ENCODE results near the gene IMMT.
"Not testable (repeated sequence)": the region's sequence is repeated elsewhere in the genome, so short reads cannot be mapped to it uniquely, and the experiment has no call there.

IMMT gene

GRCh38 chr2:86226070-86226469, 30.8 kb upstream of the IMMT start:
- no peak for DNase-seq (ENCODE audit: low read depth)

- DNase-seq (ENCODE audit: low read depth): no peak
Measured at GRCh38 chr2:86225581-86225980, 30.3 kb upstream of the IMMT start.

DNA sequence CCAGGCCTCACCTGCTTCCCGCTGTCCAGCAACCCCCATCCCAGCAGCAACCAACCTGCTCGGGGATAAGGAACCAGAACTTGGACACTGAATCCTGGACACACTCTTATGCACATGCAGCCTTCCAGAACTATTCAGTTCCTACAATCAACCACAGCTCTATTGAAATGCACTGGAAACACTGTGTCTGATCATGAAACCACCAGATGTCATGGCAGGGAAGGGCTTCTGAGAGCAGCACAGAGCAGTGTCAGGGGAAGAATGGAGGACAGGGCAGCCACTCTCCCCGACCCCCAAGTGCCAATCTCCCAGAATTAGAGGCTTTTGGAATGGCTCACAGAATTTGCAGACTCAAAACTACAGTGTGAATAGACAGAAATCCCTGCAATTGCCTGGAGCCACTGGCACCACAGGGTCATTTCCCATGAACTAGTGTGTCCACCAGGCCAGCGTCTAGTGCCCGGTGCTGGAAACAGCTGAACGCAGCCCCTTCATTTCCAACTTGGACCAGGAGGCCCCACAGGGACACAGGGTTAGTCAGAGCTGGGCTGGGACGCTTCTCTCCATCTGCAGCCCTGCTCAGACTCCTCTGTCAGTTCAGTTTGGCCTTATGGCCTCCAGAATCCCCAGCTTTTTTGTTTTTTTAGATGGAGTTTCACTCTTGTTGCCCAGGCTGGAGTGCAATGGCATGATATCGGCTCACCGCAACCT, 29.5 kb upstream of the IMMT start:
- no peak for DNase-seq (ENCODE audit: low read depth)

DNA sequence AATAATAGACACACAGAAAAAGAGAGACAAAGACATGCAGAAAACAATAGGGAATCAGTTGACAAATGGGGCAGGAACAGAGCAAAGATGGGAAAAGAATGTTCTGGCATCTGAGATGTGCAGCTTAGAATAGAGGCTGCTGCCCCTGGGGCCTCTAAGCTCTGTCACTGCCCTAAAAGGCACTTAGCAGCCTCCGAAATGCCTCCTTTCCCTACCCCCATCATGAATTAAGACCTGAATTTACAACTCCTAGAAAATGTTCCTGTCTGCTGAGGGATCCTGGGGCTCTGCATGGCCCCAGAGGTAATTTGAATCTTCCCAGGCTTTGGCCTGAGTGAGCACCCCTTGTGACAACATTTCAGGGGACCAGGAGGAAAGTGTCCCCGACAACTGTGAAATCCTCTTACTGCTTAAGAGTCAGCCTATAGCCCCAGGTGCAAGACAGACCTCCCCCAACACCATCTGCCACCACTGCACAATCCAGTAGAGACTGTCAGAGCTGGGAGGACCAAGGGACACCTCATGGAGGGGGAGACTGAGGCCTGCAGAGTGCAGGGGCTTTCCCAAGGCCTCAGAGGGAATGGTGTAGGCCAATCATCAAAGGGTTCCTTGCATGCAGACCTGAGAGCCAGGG, 28.8 kb upstream of the IMMT start:
- no peak for DNase-seq (ENCODE audit: low read depth)

- no peak for DNase-seq (ENCODE audit: low read depth)
Measured at GRCh38 chr2:86223140-86223926, 28.1 kb upstream of the IMMT start.

GRCh38 chr2:86221066-86221684, 25.9 kb upstream of the IMMT start:
- peak; percentile 15 for DNase-seq (ENCODE audit: low read depth)

GRCh38 chr2:86219896-86220295, 24.6 kb upstream of the IMMT start:
- DNase-seq (ENCODE audit: low read depth): no peak

GRCh38 chr2:86218124-86218523, 22.9 kb upstream of the IMMT start:
- DNase-seq (ENCODE audit: low read depth): no peak

GRCh38 chr2:86216575-86217555, 21.6 kb upstream of the IMMT start:
- DNase-seq (ENCODE audit: low read depth): no peak

DNA sequence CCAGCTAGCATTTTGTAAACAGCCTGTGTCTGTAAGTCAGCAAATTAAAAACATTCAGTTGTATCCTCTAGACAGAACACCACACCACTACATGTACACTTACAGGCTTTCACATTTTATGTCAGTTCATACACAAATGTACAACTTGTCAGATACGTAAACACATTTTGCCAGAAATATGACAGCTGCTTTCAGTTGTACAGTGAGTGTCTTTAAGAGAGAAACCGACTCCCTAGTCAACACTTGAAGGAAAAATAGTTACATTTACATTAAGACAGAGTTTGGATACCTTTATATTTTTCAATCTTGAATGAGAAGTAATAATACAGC, 19.2 kb upstream of the IMMT start:
- DNase-seq (ENCODE audit: low read depth): no peak

GRCh38 chr2:86213699-86214502, 18.6 kb upstream of the IMMT start:
- no peak for DNase-seq (ENCODE audit: low read depth)

GRCh38 chr2:86213056-86213455, 17.8 kb upstream of the IMMT start:
- no peak for DNase-seq (ENCODE audit: low read depth)

DNA sequence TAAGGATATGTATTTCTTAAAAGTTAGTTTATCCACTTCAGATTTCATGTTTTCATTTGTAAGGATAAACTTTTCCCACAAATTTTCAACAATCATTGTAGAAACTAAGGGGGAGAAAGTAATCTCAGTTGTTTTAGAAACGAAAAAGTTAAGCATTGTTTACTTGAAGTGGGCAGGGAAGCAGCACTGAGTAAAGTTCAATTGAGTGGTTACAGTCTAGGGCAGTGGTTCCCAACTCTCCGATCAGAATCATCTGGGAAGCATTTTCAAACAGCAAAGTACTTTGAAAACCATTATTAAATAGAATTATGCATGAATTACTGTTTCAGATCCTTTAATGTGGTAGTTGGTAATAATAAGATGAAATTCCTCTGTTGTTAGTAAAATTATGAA, 16.5 kb upstream of the IMMT start:
- no peak for DNase-seq (ENCODE audit: low read depth)

- DNase-seq (ENCODE audit: low read depth): no peak
Measured at GRCh38 chr2:86211033-86211795, 16.0 kb upstream of the IMMT start.

DNA sequence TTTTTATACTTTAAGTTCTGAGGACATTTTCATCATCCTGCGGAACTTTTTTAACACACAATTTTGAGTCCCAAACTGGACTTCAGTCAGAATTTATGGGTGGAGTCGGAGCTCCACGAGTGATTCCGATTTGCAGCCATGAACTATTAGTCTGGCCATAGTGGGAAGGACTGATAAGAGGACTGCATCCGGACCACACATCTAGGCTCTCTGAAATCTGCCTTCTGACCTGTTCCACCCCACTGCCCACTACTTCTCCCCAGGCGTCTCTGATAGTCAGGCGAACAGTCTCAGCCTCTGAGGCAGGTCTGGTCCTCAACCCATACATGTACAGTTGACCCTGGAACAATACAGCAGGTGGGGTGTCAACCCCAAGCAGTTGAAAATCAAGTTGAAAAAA, 9.2 kb upstream of the IMMT start:
- no peak for DNase-seq (ENCODE audit: low read depth)

DNA sequence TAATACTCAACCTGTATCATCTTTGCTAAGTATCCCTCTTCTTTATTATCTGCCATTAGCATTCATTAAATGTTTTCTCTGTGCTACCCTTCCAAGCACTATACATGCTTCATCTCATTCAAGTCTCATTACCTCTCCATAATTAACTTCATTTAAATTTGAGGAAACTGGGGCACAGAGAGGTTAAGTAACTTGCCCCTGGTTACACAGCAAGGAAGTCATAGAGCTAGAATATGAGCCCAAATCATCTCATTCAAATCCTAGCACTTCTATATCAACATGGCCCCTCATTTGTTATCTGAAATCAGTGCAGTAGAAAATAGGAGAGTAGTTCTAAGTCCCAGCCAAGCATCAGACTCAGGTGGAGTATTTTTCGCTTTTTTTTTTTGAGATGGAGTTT, 8.4 kb upstream of the IMMT start:
- no peak for DNase-seq (ENCODE audit: low read depth)

DNA sequence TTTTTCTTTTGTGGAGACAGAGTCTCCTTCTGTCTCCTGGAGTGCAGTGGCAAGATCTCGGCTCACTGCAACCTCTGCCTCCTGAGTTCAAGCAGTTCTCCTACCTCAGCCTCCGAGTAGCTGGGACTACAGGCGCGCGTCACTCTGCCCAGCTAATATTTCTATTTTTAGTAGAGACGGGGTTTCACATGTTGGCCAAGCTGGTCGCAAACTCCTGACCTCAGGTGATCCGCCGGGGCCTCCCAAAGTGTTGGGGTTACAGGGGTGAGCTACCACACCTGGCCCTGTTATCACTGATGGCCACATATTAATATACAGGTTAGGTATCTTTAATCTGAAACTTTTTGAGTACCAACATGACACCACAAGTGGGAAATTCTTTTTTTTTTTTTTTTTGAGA, 7.4 kb upstream of the IMMT start:
- DNase-seq (ENCODE audit: low read depth): no peak

DNA sequence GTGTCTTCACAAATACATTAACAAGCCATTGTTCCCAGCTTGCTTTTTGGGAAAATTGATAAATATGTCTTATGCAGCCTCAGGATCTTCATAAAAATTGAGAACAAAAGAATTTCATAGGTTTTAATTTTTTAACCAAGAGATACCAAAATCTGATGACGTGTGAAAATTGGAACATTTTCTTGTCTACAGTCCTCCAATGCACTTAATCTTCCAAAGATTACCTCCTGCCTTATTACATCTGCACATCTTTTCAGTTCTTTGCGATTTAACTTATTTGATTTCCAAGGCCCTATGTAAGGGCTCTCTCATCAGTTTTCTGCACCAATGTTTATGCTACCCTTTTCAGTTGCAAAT, 7.1 kb upstream of the IMMT start:
- no peak for DNase-seq (ENCODE audit: low read depth)

GRCh38 chr2:86201671-86202335, 6.5 kb upstream of the IMMT start:
- DNase-seq (ENCODE audit: low read depth): no peak

DNA sequence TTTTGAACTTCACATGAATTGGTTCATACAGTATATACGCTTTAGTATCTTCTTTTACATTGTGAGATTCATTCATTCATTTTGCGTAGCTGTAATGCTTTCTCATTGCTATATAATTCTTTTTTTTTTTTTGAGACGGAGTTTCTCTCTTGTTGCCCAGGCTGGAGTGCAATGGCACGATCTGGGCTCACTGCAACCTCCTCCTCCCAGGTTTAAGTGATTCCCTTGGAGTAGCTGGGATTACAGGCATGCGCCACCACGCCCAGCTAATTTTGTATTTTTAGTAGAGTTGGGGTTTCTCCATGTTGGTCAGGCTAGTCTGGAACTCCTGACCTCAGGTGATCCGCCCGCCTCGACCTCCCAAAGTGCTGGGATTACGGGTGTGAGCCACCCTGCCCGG, 5.3 kb upstream of the IMMT start:
- not testable (repeated sequence) for DNase-seq (ENCODE audit: low read depth)

Measured in T follicular helper cell (primary cell).